ENCODE results near the gene GATA2.

Gene GATA2

DNA sequence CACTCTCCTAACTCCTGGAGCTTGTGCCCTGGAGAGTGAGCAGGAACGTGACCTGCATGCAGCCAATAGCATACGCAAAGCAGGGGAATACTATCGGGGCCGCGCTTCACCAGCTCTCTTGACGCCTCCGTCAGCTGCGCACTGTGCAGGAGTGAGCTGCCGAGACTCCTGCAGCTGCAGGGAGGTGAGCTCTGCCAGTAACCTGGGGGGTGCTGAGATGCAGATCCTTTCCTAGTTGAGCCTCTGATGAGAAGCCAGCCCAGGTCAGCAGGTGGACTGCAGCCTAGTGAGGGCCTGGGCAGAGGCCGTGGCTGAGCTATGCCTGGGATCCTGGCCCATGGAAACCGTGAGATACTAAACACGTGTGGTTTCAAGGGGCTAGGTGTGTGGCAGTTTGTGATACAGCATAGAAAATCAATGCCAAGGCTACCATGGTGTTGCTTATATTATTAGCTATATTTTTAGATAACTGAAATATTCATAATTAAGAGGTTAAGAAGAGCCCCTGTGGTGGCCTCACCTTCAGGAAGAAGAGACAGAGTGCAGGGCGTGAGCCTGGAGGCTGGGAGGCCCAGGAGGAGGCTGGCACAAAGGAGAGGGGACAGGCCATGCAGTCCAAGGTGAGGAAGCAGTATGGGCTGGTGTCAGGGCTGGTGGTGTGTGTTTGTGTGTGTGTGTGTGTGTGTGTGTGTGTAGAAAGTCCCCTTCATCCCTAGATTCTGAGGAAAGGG is 20.4 kb downstream of the GATA2 start:
- DNase-seq, result no peak

DNA sequence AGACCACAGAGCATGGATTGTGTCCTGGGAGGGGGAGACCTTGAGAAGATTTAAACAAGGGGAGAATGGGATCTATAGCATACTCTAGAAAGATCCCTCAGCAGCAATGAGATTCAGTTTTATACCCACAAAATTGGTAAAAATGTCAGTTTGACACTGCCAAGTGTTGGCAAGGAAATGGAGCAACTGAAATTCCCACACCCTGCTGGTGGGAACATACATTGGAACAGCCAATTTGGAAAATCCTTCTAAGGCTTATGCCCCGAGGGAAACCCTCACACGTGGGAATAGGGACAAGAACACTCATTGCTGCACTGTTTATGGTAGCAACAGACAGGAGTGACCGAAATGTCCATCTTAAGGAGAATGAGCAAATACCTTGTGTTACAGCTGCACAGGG is 21.3 kb downstream of the GATA2 start:
- no peak for DNase-seq

DNA sequence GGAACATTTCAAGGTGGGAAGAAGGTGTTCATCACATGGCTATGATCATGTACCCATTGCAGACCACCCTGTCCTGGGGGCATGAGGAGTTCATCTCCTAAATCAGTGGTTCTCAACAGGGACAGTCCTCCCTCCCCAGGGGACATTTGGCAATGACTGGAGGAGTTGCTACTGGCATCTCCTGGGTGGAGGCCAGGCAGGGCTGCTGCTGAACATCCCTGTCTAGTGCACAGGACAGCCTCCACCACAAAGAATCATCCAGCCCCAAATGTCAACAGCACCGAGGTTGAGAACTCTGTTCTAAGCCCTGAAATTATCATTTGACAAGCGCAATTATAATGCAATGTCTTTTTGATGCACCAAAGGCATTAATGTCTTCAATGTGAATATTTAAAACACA is 21.9 kb downstream of the GATA2 start:
- no peak for DNase-seq

DNA sequence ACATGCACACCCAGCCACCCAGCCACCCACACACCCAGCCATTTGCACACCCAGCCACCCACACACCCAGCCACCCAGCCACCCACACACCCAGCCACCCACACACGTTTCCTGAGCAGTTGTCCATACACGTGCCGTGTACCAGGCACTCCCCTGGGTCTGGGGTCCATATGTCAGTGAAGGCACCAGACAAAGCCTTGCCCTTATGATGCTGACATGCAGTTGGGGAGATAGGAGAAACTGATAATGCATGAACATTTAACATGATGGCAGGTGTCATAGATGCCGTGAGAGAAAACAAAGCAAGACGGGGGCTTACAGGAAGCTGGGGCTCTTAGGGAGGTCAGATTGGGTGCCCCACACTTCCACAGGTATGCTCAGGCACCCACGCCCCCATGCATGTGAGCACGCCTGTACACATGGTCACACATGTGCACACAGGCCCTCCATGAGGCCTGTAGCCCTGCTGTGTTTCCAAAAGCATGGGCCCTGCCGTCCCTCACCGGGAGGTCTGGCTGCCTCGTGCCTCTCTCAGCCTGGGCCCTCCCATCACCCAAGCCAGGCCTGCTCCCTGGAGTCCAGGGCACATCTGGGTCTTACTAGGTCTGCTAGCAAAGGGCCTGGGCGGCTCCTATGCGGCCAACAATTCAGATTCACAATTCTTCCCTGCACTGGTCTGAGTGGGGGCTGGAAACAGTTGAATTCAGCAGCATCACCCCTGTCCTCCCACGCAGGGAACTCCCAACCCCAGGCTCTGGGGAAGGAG is 22.7 kb downstream of the GATA2 start:
- no peak for DNase-seq

DNA sequence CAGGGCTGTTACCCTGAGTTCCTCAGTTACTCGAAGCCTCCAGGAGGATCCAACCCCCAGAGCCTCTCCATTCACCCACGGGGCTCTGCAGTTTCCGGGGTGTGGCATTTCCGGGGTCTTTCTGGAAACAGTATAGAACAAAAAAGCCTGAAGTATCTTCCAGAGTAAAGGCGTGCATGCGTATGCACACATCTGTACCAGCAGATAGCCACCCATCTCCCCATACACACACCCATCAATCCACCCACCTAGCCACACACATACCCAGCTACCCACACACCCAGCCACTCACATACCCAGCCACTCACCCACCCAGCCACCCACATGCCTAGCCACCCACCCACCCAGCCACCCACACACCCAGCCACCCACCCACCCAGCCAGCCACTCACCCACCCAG is 23.4 kb downstream of the GATA2 start:
- no peak for DNase-seq

DNA sequence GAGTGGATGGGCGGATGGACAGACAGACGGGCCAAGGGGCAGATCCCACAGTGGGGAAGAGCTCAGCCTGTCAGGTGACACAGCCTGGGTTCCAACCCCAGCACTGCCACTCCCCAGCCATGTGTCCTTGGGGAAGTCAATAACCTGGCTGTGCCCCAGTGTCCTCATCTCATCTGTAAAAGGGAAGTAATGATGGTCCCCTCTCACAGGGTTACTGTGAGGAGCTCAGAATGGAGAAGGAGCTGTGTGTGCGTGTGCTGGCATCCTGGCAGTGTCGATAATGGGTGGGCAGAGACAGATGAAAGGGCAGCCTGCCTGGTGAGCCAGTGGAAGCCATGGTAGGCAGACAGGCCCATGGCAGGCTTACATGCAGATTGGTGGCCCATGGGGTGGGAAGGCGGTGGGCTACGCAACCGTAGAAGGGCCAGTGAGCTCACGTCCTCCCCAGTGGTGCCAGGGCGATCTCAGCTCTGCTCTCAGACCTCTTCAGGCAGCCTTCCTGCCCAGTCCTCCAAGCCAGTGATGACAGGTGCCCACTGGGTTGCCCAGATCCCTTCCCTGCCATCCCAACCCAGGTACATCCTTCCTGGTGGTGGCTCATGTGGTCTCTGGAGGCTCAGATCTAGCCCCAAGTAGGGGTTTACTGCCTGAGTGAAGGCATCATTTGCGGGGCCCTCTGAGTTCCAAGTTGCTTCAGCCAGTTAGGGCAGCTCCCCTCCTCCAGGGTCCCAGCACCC is 24.0 kb downstream of the GATA2 start:
- DNase-seq, result no peak

DNA sequence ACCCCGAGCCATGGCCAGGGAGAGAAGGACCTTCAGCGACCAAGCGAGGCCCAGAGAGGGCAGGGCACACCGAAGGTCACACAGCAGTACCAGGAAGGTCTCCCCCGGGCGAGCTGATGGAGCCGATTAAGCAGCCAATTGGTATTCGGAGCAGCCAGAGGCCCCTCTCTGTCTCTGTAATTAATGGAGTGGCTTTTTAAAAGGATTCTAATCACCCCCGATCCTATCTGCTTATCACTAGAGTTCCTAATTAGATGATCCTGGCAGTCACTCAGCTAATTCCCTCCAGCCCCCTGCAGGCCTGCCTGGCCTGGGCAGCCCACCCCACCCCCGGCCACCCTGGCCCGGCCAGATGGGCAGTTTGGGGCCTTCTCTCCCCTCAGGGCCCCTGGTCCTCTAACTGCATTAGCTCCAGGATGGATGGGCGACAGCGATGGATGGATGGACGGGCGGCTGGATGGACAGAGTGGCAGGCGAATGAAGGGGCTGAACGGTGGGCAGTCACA is 24.7 kb downstream of the GATA2 start:
- DNase-seq, result no peak

DNA sequence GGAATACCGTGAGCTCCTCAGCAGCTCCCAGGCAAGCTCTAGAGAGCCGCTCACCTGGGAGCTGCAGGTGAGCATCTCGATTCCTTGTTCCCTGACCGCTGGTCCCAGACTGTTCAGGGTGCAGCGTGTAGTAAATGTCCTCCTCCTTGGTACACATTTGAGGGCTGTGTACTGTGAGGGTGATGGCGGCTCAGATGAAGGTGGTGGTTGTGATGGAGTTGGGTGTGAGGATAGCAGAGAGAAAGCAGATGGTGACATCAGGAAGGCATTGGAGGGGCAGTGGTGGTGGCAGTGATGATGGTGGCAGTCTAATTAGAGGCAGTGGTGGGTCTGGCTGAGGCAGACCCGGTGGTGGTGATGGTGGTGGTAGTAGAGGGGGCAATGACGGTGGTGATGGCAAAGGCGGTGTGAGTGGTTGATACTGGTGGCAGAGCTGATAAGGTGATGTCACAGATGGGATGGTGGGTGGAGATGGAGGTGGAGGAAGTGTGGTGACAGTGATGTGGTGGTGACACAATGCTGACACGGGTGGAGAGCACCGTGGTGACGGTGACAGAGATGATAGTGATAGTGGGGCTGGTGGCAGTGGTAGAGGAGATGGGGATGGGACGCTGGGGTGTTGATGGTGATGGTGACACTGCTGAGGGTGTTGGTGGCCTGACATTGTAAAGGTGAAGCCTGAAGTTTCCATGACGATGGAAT is 26.0 kb downstream of the GATA2 start, which contains the start of gene DNAJB8:
DNAJB8 (minus strand) TSS at position 51 of the 702 bp plus-strand sequence. CDS start 3,645 bp downstream, outside the sequence.
- DNase-seq, result no peak

DNA sequence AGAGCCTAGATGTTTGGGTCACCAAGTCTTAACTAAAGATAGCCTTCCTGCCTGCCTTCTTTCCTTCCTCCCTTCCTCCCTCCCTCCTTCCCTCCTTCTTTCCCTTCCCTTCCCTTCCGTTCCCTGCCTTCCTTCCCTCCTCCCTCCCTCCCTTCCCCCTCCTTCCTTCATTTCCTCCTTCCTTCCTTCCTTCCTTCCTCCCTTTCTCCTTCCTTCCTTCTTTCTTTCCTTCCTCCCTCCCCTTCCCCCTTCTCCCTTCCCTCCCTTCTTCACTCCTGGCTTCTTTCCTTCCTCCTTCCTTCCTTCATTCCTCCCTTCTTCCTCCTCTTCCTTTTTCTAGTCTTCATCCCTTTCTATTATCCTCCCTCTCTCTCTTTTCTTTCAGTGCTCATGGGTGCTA is 28.3 kb downstream of the GATA2 start:
- no peak for DNase-seq

DNA sequence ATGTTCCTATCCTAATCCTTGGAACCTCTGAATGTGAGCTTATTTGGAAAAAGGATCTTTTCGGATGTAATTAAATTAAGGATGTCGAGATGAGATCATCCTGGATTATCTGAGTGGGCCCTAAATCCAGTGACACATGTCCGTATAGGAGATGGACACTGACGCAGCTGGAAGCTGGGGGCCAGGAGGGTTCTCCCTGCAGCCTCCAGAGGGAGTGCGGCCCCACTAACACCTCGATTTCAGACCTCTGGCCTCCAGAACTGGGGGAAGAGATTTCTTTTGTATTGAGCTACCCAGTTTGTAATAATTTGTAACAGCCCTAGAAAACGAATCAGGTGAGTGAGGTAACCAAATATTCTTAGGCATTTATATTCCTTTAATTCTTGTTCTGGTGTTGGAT is 28.8 kb downstream of the GATA2 start:
- no peak for DNase-seq

DNA sequence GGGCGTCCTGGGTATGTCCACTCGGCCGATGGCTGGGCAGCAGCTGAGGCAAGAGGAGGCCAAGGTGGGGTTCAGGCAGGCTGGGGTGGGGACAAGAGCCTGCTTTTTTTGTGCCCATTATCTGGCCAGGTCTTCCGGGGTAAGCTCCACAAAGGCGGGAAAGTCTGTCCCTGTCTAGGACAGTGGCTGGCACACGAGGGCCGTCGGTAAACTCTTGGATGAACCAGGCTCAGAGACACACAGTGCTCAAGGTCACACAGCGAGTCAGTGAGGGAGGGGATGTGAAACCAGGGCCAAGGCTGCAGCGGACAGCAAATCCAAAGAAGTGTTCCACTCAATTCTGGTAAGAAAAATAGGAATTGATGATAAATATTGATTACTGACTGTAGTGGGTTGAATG is 29.2 kb downstream of the GATA2 start:
- DNase-seq, result no peak

DNA sequence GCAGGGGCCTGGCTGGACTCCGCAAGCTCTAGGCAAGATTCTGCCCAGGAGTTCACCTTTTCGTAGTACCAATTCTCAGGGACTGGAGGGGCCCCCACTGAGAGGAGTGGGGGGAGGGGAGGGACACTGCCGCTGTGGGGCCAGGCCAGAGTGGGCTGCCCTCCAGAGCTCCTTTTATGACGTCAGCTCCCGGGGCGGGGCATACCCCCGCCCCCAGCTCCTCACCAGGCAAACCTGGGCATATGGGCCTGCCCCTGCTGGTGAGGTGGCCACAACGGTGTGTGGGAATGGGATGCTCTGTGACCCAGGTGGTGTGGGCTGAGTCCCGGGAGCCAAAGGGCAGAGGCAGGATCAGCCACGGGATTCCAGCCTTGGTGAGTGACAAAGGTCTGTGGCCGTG is 29.6 kb downstream of the GATA2 start:
- DNase-seq, result no peak

DNA sequence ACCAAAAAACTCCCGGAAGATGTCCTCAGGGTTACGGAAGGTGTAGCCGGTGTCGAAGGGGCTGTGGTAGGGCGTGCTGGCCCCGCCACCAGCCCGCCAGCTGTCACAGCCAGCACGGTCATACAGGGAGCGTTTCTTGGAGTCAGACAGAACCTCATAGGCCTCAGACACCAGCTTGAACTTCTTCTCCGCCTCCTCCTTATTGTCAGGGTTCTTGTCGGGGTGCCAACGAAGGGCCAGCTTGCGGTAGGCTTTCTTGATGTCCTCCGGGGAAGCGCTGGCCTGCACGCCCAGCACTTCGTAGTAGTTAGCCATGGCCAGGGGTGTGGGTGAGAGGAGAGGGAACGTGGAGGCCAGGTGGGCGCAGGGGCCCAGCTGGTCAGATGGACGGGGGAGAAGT is 30.1 kb downstream of the GATA2 start:
- no peak for DNase-seq

DNA sequence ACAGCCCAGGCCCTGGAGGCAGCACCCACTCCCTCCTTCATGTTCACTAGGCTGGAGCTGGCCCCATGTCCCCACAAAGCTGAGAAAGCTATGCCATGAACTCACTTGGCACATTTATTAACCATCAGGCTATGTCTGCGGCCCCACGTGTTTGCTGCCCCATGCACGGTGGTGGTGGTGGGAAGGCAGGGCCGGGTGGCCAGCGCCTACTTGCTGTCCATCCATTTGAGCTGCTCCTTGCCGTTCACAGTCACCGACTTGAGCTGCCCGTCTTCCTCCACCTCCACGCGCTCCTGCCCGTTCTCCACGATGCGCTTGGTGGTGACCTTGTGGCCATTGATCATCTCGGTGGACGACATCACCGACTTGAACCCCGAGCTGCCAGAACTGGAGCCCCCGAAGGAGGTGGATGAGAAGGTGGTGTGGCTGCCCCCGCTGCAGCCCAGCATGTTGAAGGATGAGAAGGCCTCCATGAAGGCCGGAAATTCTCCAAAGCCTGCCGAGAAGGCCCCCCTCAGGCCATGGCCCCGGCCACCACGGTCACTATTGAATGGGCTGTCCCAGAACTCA is 30.6 kb downstream of the GATA2 start:
- DNase-seq, result no peak

DNA sequence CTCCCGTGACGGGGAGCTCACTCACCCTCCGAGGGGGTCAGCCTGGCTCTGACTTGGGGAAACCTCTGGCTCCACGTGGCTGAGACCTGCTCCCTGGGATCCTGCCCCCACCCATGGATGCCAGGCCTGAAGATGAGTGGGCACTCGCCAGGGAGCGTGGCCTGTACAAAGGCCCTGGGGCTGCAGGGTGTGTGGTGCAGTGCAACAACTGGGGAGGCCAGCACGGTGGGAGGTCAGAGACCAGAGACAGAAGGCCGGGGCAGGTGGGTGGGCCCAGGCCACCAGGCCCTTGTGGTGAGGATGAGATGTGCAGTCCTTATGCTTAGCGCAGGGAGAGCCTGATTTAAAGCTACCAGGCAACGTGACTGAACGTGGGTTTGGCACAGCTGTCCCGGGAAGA is 31.3 kb downstream of the GATA2 start:
- DNase-seq, result no peak

DNA sequence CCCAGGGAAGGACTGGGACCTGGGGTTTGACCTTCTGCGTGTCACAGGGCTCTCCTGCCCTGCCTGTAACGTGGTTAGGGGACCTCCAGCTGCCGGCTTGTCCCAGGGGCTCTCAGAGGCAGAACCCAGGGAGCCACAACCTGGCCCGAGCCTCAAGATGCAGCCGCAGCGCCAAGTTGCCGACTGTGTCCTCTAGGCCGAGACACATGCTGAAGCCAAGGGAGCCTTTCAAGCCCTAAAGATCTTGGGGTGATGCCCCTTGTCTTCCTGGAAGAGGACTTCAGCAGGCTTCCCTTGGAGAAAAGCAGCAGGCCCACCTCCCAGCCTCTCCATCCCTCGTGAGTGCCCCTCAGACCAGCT is 33.6 kb downstream of the GATA2 start:
- DNase-seq, result no peak

DNA sequence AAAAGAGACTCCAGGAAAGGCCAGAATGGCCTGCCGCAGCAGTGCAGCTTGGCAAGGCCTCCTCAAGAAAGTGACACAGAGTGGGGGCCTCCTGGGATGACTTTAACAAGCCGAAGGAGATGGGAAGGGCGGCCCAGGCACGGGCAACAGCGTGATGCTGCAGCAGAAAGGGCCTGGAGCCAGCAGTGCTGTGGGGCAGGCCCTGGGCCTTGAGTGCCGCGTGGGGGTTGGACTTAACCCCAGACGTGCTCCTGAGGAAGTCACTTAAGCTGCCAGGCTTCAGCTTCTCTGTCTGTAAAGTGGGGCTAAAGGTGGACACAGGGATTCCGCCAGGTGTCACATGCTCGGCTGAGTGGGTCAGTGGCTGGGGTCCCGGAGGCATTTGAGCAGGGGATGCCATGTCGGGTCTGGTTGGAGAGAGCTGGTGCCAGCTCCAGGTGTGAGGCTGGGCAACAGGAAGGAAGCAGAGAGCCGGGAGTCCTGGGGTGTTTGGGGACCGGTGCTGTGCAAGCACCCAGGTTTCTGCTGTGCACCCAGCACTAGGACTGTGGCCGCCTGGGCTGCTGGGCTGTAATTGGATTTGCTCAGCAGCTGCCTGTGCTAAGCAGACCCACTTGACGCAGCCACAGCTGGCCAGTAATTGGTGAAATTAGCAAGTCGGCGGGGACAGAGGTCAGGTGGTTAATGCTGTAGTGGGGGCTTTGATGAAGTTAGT is 34.1 kb downstream of the GATA2 start:
- DNase-seq, result no peak

DNA sequence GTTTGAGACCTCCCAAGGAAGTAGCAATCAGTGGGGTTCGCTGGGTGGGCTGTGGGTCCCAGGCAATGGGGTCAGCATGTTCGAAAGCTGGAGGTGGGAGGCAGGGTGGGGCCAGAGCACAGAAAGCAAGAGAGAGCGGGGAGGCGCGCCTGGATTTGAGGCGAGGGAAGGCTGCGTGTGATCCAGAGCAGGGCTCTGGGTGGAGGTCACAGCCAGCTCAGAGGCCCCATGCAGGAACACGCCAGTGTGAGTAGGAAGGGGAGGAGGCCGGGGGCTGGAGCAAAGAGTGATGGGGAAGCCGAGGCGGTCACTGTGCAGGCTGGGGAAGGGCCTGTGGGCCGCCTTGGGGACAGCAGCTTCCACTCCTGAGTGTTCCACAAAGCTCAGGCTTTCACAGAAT is 35.1 kb downstream of the GATA2 start:
- DNase-seq, result no peak

DNA sequence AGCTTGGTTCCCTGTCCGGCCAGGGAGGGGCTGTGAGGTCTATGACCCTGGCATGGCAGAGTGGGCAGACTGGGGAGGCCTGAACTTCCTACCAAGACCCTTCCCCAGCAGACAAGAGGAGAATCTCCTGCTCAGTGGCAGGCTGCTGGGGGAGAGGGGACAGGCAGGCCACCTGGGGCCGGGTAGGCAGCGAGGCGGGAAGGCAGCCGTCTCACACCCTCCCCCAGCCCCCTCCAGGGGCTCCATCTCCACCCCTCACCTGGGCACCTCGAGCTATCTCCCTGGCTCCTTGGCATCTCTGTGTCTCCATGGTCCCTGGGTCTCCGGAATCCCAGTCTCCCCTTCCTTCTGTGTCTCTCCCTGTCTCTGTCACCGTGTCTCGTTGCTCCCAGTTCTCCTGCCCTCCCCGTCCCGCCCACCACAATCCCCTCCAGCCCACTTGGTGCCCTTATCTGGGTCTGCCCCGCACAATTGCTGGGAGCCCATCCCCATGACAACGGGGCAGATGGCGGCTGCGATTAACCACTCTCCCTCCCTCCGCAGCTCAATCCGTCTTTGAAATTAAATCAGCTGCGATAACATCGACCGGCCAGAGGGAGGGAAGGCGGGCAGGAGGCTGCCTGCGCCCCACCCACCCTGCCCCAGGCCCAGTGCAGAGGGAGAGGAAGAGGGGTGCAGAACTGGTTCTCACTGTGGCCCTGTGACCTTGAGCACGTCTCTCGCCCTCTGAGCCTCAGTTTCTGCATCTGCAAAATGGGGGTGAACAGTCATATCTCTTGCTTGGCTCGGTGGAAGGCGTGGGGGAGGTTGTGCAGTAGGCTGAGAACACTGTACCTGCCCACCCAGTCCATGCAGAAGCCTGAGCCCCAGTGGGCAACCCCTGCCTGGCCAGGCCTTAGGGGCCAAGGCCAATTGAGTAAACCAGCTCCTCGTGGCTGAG is 36.0 kb downstream of the GATA2 start:
- DNase-seq, result no peak

DNA sequence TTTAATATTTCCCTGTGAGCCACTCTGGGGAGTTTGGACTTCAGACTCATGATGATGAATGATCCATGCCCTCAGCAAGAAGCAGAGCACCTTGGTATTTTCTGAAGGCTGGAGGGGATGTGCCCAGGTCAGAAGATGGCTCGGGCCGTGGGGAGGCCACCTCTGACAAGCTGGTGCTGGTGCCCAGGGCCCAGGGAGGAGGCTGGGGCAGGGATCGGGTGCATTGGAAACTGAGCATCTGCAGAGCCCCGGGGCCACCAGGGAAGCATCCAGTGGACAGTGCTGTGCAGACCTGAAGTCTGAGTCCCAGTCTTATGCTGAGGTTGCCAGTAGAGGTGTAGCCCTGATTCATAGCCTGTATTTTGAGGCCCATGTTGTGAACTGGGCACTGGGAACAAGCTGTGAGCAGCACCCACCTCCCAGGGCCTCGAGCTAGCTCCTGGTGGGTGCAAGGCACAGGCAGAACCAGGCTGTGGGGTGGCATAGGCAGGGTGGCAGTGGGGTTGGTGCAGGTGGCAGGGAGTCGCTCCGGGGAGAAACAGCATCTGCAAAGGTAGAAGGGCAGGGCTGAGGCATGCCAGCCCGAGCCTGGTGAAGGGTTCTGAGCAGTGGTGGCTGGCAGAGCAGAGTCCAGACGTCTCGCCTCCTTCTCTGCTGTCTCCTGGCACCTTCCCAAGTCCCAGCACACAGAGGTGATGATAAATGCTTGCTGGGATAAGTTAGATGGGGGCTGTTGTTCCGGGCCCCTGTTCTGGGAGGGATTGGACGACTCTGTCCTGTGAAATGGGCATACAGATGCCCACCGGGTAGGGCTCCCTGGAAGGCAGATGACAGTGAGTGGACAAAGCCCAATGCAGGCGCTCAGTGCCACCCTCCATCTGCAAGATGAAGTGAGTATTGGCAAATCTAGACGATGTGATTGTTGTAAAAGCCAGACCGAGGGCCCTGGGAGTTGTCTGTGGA is 36.9 kb downstream of the GATA2 start:
- DNase-seq, result no peak
